Tracheal epithelial cell (primary cell): ENCODE data around the gene DDX18. TPM values are rescaled to one million over a fixed set of nuclear protein-coding genes. Genes with fewer than 3 reads are reported as not detected.

Experiments used
- total RNA-seq: library from RNA; depleted of rRNA; stranded (reverse); fragments of >200 nt; gene quantifications from 2 replicates; pipeline ENCODE4 v1.2.1, GENCODE V29; 2014

The DDX18 gene
- total RNA-seq = 72.1 and 79.1 TPM in 2 replicates

GRCh38 chr2:117814417-117815264 is at the start of gene DDX18:
TSS of gene DDX18 (plus strand) at chr2:117814691. CDS start at chr2:117814778, 87 bp downstream.

Other genes starting within 250 kb of the DDX18 start
- 15.8 and 22.2 TPM in 2 replicates for gene CCDC93, start 199.4 kb downstream of the DDX18 start, total RNA-seq